ENCODE results near the gene USP22.
A peak's percentile ranks its signal among the peaks of the same experiment; 100 is the strongest.

USP22 gene

GRCh38 chr17:21035406-21035805, 7.4 kb downstream of the USP22 start:
- Histone ChIP-seq H3K79me2 (ENCODE audit: control insufficient read depth, low read length) (peaks cover 100% of the 10 kb centered on the region), H3K4me1 (ENCODE audit: control insufficient read depth, low read length) (peaks cover 76% of the 10 kb centered on the region), H4K20me1 (ENCODE audit: control insufficient read depth, insufficient read depth, low read depth, low read length) (peaks cover 72% of the 10 kb centered on the region), H3K36me3 (ENCODE audit: control insufficient read depth, low read length) (peaks cover 93% of the 10 kb centered on the region), H3K4me3 (ENCODE audit: low read length) (peak overlapping the region; percentile 28), H3K4me2 (ENCODE audit: low read length) (peak overlapping the region; percentile 54), H3K27ac (ENCODE audit: low read depth, low read length) (peak overlapping the region; percentile 12), H3F3A (ENCODE audit: control insufficient read depth, insufficient read depth) (peaks cover 23% of the 10 kb centered on the region), H3K27me3 (ENCODE audit: control insufficient read depth, low read length) (no peaks in the 10 kb centered on the region), H3K9me2 (replicated peaks; ENCODE audit: control insufficient read depth, low read length) (no peaks in the 10 kb centered on the region), H3K9me3 (ENCODE audit: control insufficient read depth, insufficient read depth, low read length) (no peaks in the 10 kb centered on the region)
- TF ChIP-seq CTCF (IDR thresholded peaks at IDR 0.05; ENCODE audit: low read depth, low read length, poor library complexity, severe bottlenecking) (no peak), EZH2phosphoT487 (IDR thresholded peaks at IDR 0.05; ENCODE audit: borderline replicate concordance, low read length) (no peak)

- no peaks in the 10 kb centered on the region for H3K9me3 ChIP-seq (ENCODE audit: control insufficient read depth, insufficient read depth, low read length)
- H3K4me1 ChIP-seq (ENCODE audit: control insufficient read depth, low read length), result peaks cover 69% of the 10 kb centered on the region
- H3K79me2 ChIP-seq (ENCODE audit: control insufficient read depth, low read length), result peaks cover 100% of the 10 kb centered on the region
- TF ChIP-seq EZH2phosphoT487 (IDR thresholded peaks at IDR 0.05; ENCODE audit: borderline replicate concordance, low read length) (no peak), CTCF (IDR thresholded peaks at IDR 0.05; ENCODE audit: low read depth, low read length, poor library complexity, severe bottlenecking) (no peak)
- H4K20me1 ChIP-seq (ENCODE audit: control insufficient read depth, insufficient read depth, low read depth, low read length), result peaks cover 75% of the 10 kb centered on the region
- no peaks in the 10 kb centered on the region for H3K9me2 ChIP-seq (replicated peaks; ENCODE audit: control insufficient read depth, low read length)
- H3K4me3 ChIP-seq (ENCODE audit: low read length), result peak overlapping the region; percentile 28
- H3K27me3 ChIP-seq (ENCODE audit: control insufficient read depth, low read length), result no peaks in the 10 kb centered on the region
- H3K36me3 ChIP-seq (ENCODE audit: control insufficient read depth, low read length), result peaks cover 95% of the 10 kb centered on the region
- peaks cover 23% of the 10 kb centered on the region for H3F3A ChIP-seq (ENCODE audit: control insufficient read depth, insufficient read depth)
- peak overlapping the region; percentile 12 for H3K27ac ChIP-seq (ENCODE audit: low read depth, low read length)
- peak overlapping the region; percentile 54 for H3K4me2 ChIP-seq (ENCODE audit: low read length)
Measured at GRCh38 chr17:21034340-21035235, 8.2 kb downstream of the USP22 start.

DNA sequence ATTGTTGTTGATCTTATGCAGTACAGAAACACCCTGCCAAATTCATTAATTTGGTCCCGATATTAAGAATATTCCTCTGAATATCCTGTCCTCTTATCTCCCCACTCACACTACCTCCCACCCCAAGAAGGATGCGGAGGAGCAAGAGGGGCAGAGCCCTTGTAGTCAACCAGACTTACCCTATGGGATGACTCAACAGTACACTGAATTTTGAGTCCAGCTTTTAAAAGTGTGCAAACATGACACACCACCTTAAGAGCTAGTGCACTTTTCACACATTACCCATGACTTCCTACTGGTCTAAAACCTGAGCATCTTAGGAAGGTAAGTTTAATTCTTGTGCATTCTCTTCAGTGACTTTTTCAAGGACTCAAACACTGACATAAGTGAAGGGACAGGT, 9.5 kb downstream of the USP22 start:
- Histone ChIP-seq H3K27ac (ENCODE audit: low read depth, low read length) (no peak overlapping the region), H3K4me3 (ENCODE audit: low read length) (no peak overlapping the region), H4K20me1 (ENCODE audit: control insufficient read depth, insufficient read depth, low read depth, low read length) (peaks cover 79% of the 10 kb centered on the region), H3K79me2 (ENCODE audit: control insufficient read depth, low read length) (peaks cover 100% of the 10 kb centered on the region), H3K9me3 (ENCODE audit: control insufficient read depth, insufficient read depth, low read length) (no peaks in the 10 kb centered on the region), H3K4me1 (ENCODE audit: control insufficient read depth, low read length) (peaks cover 59% of the 10 kb centered on the region), H3K4me2 (ENCODE audit: low read length) (no peak overlapping the region), H3F3A (ENCODE audit: control insufficient read depth, insufficient read depth) (peaks cover 23% of the 10 kb centered on the region), H3K9me2 (replicated peaks; ENCODE audit: control insufficient read depth, low read length) (no peaks in the 10 kb centered on the region), H3K27me3 (ENCODE audit: control insufficient read depth, low read length) (no peaks in the 10 kb centered on the region), H3K36me3 (ENCODE audit: control insufficient read depth, low read length) (peaks cover 96% of the 10 kb centered on the region)
- no peak for TF ChIP-seq EZH2phosphoT487 (IDR thresholded peaks at IDR 0.05; ENCODE audit: borderline replicate concordance, low read length)

DNA sequence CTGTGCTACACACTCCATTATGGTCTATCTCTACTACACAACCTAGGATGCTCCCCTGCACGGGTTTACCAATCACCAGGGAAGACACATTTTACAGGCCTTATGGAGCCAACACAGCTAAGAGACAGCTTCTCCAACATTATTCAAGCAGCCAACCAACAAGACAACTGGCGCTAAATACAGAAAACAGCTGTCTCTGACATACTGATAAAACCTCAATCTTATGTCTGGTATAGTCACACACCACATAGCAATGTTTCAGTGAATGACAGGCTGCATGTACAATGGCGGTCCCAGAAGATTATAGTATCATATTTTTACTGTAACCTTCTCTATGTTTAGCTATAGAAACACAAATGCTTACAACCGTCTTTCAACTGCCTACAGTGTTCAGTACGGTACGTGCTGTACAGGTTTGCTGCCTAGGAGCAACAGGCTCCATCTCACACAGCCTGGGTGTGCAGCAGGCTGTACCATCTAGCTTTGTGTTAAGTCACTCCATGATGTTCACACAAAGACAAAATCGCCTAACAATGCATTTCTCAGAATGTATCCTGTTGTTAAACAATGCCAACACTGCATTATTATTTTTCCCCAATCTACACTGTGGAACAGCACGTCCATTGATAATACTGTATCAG, 10.9 kb downstream of the USP22 start:
- Histone ChIP-seq H3K36me3 (ENCODE audit: control insufficient read depth, low read length) (peaks cover 96% of the 10 kb centered on the region), H3K79me2 (ENCODE audit: control insufficient read depth, low read length) (peaks cover 100% of the 10 kb centered on the region), H3K27me3 (ENCODE audit: control insufficient read depth, low read length) (no peaks in the 10 kb centered on the region), H3K9me3 (ENCODE audit: control insufficient read depth, insufficient read depth, low read length) (no peaks in the 10 kb centered on the region), H3F3A (ENCODE audit: control insufficient read depth, insufficient read depth) (peaks cover 16% of the 10 kb centered on the region), H3K4me2 (ENCODE audit: low read length) (no peak overlapping the region), H3K4me1 (ENCODE audit: control insufficient read depth, low read length) (peaks cover 44% of the 10 kb centered on the region), H4K20me1 (ENCODE audit: control insufficient read depth, insufficient read depth, low read depth, low read length) (peaks cover 80% of the 10 kb centered on the region), H3K9me2 (replicated peaks; ENCODE audit: control insufficient read depth, low read length) (no peaks in the 10 kb centered on the region), H3K4me3 (ENCODE audit: low read length) (no peak overlapping the region), H3K27ac (ENCODE audit: low read depth, low read length) (no peak overlapping the region)
- TF ChIP-seq EZH2phosphoT487 (IDR thresholded peaks at IDR 0.05; ENCODE audit: borderline replicate concordance, low read length), result no peak
- no peak for TF ChIP-seq CTCF (IDR thresholded peaks at IDR 0.05; ENCODE audit: low read depth, low read length, poor library complexity, severe bottlenecking)

All from DOHH2 (cell line).